Large intestine (tissue), 3 donors: ENCODE measurements around the gene TNRC18. TPM values are rescaled to one million over a fixed set of nuclear protein-coding genes. Genes with fewer than 3 reads are reported as not detected.

ENCODE experiments used
- DNase-seq, 2 donors: peaks; one replicate each; pipeline versions ENCODE4 v3.0.0 to v3.0.0-alpha.2; 2013
- H3K27ac ChIP-seq: one replicate; pipeline ENCODE4 v1.5.1; 2013; ENCODE audit warnings: low read length
- H3K27me3 ChIP-seq: 2 replicates; pipeline ENCODE4 v1.6.1; 2013; ENCODE audit warnings: low read length; ENCODE audit not compliant: control insufficient read depth, insufficient read depth
- H3K36me3 ChIP-seq: 2 replicates; pipeline ENCODE4 v1.6.1; 2013; ENCODE audit warnings: low read length; ENCODE audit not compliant: control insufficient read depth, insufficient read depth
- H3K4me1 ChIP-seq: one replicate; pipeline ENCODE4 v1.6.1; 2013; ENCODE audit warnings: low read length; ENCODE audit not compliant: control insufficient read depth, insufficient read depth
- H3K4me3 ChIP-seq: one replicate; pipeline ENCODE4 v1.5.1; 2013; ENCODE audit warnings: low read length
- H3K9me3 ChIP-seq: one replicate; pipeline ENCODE4 v1.6.1; 2013; ENCODE audit warnings: mild to moderate bottlenecking, low read depth, low read length, moderate library complexity; ENCODE audit not compliant: control insufficient read depth
- WGBS: methylation state at CpG from one replicate; pipeline ENCODE4 v1.1.5; 2013; ENCODE audit warnings: low lambda C conversion rate; ENCODE audit not compliant: insufficient coverage; 5-methylcytosine and 5-hydroxymethylcytosine counted together
- polyA plus RNA-seq: library from polyadenylated mRNA; unstranded; fragments of 120-200 nt; gene quantifications from one replicate; pipeline ENCODE4 v1.2.1, GENCODE V29; 2013

The TNRC18 gene
- polyA plus RNA-seq, 1 donor, result 78.4 TPM

GRCh38 chr7:5428478-5429252, 5.0 kb upstream of the TNRC18 start:
- DNase-seq, result peak in 1 of 2 donors; percentile 85
- Histone ChIP-seq H3K4me1 (peaks cover 25% of the 10 kb centered on the region), H3K27ac (peak overlapping the region; percentile 99), H3K36me3 (peaks cover 9% of the 10 kb centered on the region), H3K9me3 (peaks cover 3% of the 10 kb centered on the region), H3K4me3 (peak overlapping the region; percentile 95), H3K27me3 (no peaks in the 10 kb centered on the region)
- no CpG with 5 or more reads among the region's 46 CpGs for WGBS

- H3K4me3 ChIP-seq, result peak overlapping the region; percentile 95
- DNase-seq, result no peak
- peaks cover 23% of the 10 kb centered on the region for H3K4me1 ChIP-seq
- H3K27me3 ChIP-seq, result no peaks in the 10 kb centered on the region
- peaks cover 3% of the 10 kb centered on the region for H3K9me3 ChIP-seq
- 0% methylated on average over 1 of the region's 13 CpGs for WGBS
- peak overlapping the region; percentile 99 for H3K27ac ChIP-seq
- no peaks in the 10 kb centered on the region for H3K36me3 ChIP-seq
Observed at GRCh38 chr7:5426226-5426475, 2.5 kb upstream of the TNRC18 start.

- H3K36me3 ChIP-seq, result no peaks in the 10 kb centered on the region
- peak overlapping the region; percentile 99 for H3K27ac ChIP-seq
- peak overlapping the region; percentile 95 for H3K4me3 ChIP-seq
- DNase-seq, result peak; percentile 68 to 86
- 0% methylated on average over 2 of the region's 38 CpGs for WGBS
- peaks cover 18% of the 10 kb centered on the region for H3K4me1 ChIP-seq
- no peaks in the 10 kb centered on the region for H3K27me3 ChIP-seq
- peaks cover 3% of the 10 kb centered on the region for H3K9me3 ChIP-seq
Observed at GRCh38 chr7:5425507-5426225, 2.0 kb upstream of the TNRC18 start.

GRCh38 chr7:5424749-5425506, 1.3 kb upstream of the TNRC18 start:
- peak; percentile 67 to 86 for DNase-seq
- Histone ChIP-seq H3K27ac (peak overlapping the region; percentile 99), H3K4me3 (peak overlapping the region; percentile 95), H3K4me1 (peaks cover 11% of the 10 kb centered on the region), H3K36me3 (no peaks in the 10 kb centered on the region), H3K27me3 (no peaks in the 10 kb centered on the region), H3K9me3 (peaks cover 3% of the 10 kb centered on the region)
- whole genome bisulfite sequencing, result 0% methylated on average over 1 of the region's 44 CpGs

- H3K4me3 ChIP-seq, result peak overlapping the region; percentile 95
- no peaks in the 10 kb centered on the region for H3K36me3 ChIP-seq
- H3K9me3 ChIP-seq, result peaks cover 3% of the 10 kb centered on the region
- H3K27me3 ChIP-seq, result no peaks in the 10 kb centered on the region
- peaks cover 6% of the 10 kb centered on the region for H3K4me1 ChIP-seq
- WGBS, result 2% methylated on average over 10 of the region's 57 CpGs
- peak overlapping the region; percentile 99 for H3K27ac ChIP-seq
- DNase-seq, result peak; percentile 97 to 99
Observed at GRCh38 chr7:5423976-5424748, 528 bp upstream of the TNRC18 start.

- peak overlapping the region; percentile 99 for H3K27ac ChIP-seq
- H3K4me3 ChIP-seq, result peak overlapping the region; percentile 83
- H3K27me3 ChIP-seq, result no peaks in the 10 kb centered on the region
- H3K4me1 ChIP-seq, result peaks cover 15% of the 10 kb centered on the region
- H3K36me3 ChIP-seq, result peaks cover 4% of the 10 kb centered on the region
- WGBS, result 10% methylated on average over 2 of the region's 56 CpGs
- no peak for DNase-seq
- H3K9me3 ChIP-seq, result no peaks in the 10 kb centered on the region
Observed at GRCh38 chr7:5422396-5423305, 983 bp downstream of the TNRC18 start.

GRCh38 chr7:5421714-5422395, 1.8 kb downstream of the TNRC18 start:
- Histone ChIP-seq H3K27me3 (no peaks in the 10 kb centered on the region), H3K4me1 (peaks cover 19% of the 10 kb centered on the region), H3K9me3 (no peaks in the 10 kb centered on the region), H3K36me3 (peaks cover 10% of the 10 kb centered on the region), H3K4me3 (peak overlapping the region; percentile 83), H3K27ac (peak overlapping the region; percentile 99)
- WGBS, result no CpG with 5 or more reads among the region's 42 CpGs
- DNase-seq, result peak; percentile 62 to 87

- H3K9me3 ChIP-seq, result no peaks in the 10 kb centered on the region
- H3K27me3 ChIP-seq, result no peaks in the 10 kb centered on the region
- no CpG with 5 or more reads among the region's 93 CpGs for WGBS
- DNase-seq, result no peak
- peak overlapping the region; percentile 99 for H3K27ac ChIP-seq
- peaks cover 19% of the 10 kb centered on the region for H3K4me1 ChIP-seq
- H3K4me3 ChIP-seq, result peak overlapping the region; percentile 83
- H3K36me3 ChIP-seq, result peaks cover 14% of the 10 kb centered on the region
Observed at GRCh38 chr7:5420881-5421713, 2.5 kb downstream of the TNRC18 start.
